ENCODE data around the gene FKBP6. TPM values are rescaled to one million over a fixed set of nuclear protein-coding genes. Genes with fewer than 3 reads are reported as not detected.
"Not testable (repeated sequence)": the region's sequence is repeated elsewhere in the genome, so short reads cannot be mapped to it uniquely, and the experiment has no call there.

Gene FKBP6
- total and polyA plus RNA-seq, 8 donors = 0.18 to 0.91 (median 0.34) TPM; not detected in 2

GRCh38 chr7:73395538-73396503, 67.9 kb downstream of the FKBP6 start:
- Histone ChIP-seq H3K4me1 (no peaks in the 10 kb centered on the region), H3K27me3 (no peaks in the 10 kb centered on the region)
- ATAC-seq = no peak

GRCh38 chr7:73397521-73398281, 69.7 kb downstream of the FKBP6 start:
- no peaks in the 10 kb centered on the region for H3K4me1 ChIP-seq
- TF ChIP-seq CTCF (IDR thresholded peaks at IDR 0.05) = no peak
- H3K27me3 ChIP-seq = no peaks in the 10 kb centered on the region
- ATAC-seq (no peak), DNase-seq (peak in 1 of 4 donors; percentile 39)
- no peaks in the 10 kb centered on the region for H3K9me3 ChIP-seq
- H3K36me3 ChIP-seq = no peaks in the 10 kb centered on the region
- H3K4me3 ChIP-seq = no peak overlapping the region
- no peak overlapping the region for H3K27ac ChIP-seq
- intact Hi-C loops (cut with DNase I) = no loop called here

More at GRCh38 chr7:73395538-73396503, 67.9 kb downstream of the FKBP6 start:
- no peaks in the 10 kb centered on the region for H3K9me3 ChIP-seq
- DNase-seq = no peak
- no peaks in the 10 kb centered on the region for H3K36me3 ChIP-seq
- TF ChIP-seq CTCF (IDR thresholded peaks at IDR 0.05) = no peak
- intact Hi-C loops (cut with DNase I) = no loop called here
- no peak overlapping the region for H3K27ac ChIP-seq
- H3K4me3 ChIP-seq = no peak overlapping the region

GRCh38 chr7:73399185-73400050, 71.5 kb downstream of the FKBP6 start:
- peak overlapping the region in 1 of 2 donors; percentile 21 for H3K4me3 ChIP-seq
- H3K4me1 ChIP-seq; intact Hi-C loops (cut with DNase I); H3K27ac ChIP-seq; H3K27me3 ChIP-seq; H3K9me3 ChIP-seq; H3K36me3 ChIP-seq: not testable (repeated sequence)
- peak; percentile 61 to 92 (median 82) for DNase-seq
- ATAC-seq = peak; percentile 92

GRCh38 chr7:73404860-73405259, 76.9 kb downstream of the FKBP6 start:
- H3K9me3 ChIP-seq; H3K36me3 ChIP-seq; DNase-seq; ATAC-seq; H3K27ac ChIP-seq; H3K4me1 ChIP-seq; H3K4me3 ChIP-seq; intact Hi-C loops (cut with DNase I); H3K27me3 ChIP-seq: not testable (repeated sequence)

Other genes starting within 250 kb of the FKBP6 start
- not detected for gene SPDYE9, start 242.1 kb upstream of the FKBP6 start, total RNA-seq
- gene SPDYE9, start 242.1 kb upstream of the FKBP6 start, polyA plus RNA-seq (ENCODE audit: insufficient read length in 6 of 6) = 1 to 10 TPM in 3 of 6 donors, under 1 TPM in 3; 0.67 to 3.4 (median 1.1) TPM
- 10 to 100 TPM; 23.4 to 26.0 TPM for gene NSUN5, start 19.3 kb upstream of the FKBP6 start, total RNA-seq
- gene NSUN5, start 19.3 kb upstream of the FKBP6 start, polyA plus RNA-seq (ENCODE audit: insufficient read length in 6 of 6) = 10 to 100 TPM; 14.5 to 19.2 (median 15.8) TPM
- gene TRIM50, start 79 bp upstream of the FKBP6 start, total RNA-seq = under 1 TPM; 0.34 to 0.38 TPM
- gene TRIM50, start 79 bp upstream of the FKBP6 start, polyA plus RNA-seq (ENCODE audit: insufficient read length in 6 of 6) = under 1 TPM in 5 of 6 donors, not detected in 1; 0.20 to 0.30 (median 0.27) TPM
- under 1 TPM; 0.41 to 0.55 TPM for gene FZD9, start 105.6 kb downstream of the FKBP6 start, total RNA-seq
- gene FZD9, start 105.6 kb downstream of the FKBP6 start, polyA plus RNA-seq (ENCODE audit: insufficient read length in 6 of 6) = under 1 TPM; 0.37 to 0.84 (median 0.63) TPM
- gene BAZ1B, start 194.1 kb downstream of the FKBP6 start, total RNA-seq = 10 to 100 TPM; 51.7 to 55.8 TPM
- 10 to 100 TPM; 69.6 to 84.8 (median 74.2) TPM for gene BAZ1B, start 194.1 kb downstream of the FKBP6 start, polyA plus RNA-seq (ENCODE audit: insufficient read length in 6 of 6)
- 10 to 100 TPM; 46.0 to 57.8 TPM for gene BCL7B, start 229.5 kb downstream of the FKBP6 start, total RNA-seq
- 10 to 100 TPM; 27.9 to 37.5 (median 31.8) TPM for gene BCL7B, start 229.5 kb downstream of the FKBP6 start, polyA plus RNA-seq (ENCODE audit: insufficient read length in 6 of 6)